H9 (cell line): ENCODE data around the gene AIG1. TPM values are rescaled to one million over a fixed set of nuclear protein-coding genes. Genes with fewer than 3 reads are reported as not detected.

Experiments
- DNase-seq: peaks from one replicate; pipeline ENCODE4 v3.0.0-alpha.2; 2017
- H2AFZ ChIP-seq: one replicate; pipeline ENCODE4 v1.6.1; 2013; ENCODE audit warnings: mild to moderate bottlenecking, low read length, control low read depth, moderate library complexity
- H2AK5ac ChIP-seq: 2 replicates; pipeline ENCODE4 v1.6.1; 2013; ENCODE audit warnings: low read length, control low read depth, mixed read lengths; ENCODE audit not compliant: insufficient read length
- H2BK120ac ChIP-seq: one replicate; pipeline ENCODE4 v1.6.1; 2013; ENCODE audit warnings: low read depth, mild to moderate bottlenecking, low read length, control low read depth, inconsistent platforms; ENCODE audit not compliant: poor library complexity, severe bottlenecking
- H2BK12ac ChIP-seq: 2 replicates; pipeline ENCODE4 v1.6.1; 2013; ENCODE audit warnings: low read length, control low read depth, mixed read lengths, low read depth; ENCODE audit not compliant: insufficient read length
- H2BK15ac ChIP-seq: 2 replicates; pipeline ENCODE4 v1.6.1; 2013; ENCODE audit warnings: low read depth, low read length, control low read depth
- H2BK20ac ChIP-seq: one replicate; pipeline ENCODE4 v1.6.1; 2013; ENCODE audit warnings: low read depth, mild to moderate bottlenecking, low read length, control low read depth, inconsistent platforms; ENCODE audit not compliant: poor library complexity, severe bottlenecking
- H2BK5ac ChIP-seq: 2 replicates; pipeline ENCODE4 v1.6.1; 2013; ENCODE audit warnings: low read length, control low read depth, mixed read lengths; ENCODE audit not compliant: insufficient read length
- H3K14ac ChIP-seq: 2 replicates; pipeline ENCODE4 v1.6.1; 2013; ENCODE audit warnings: low read length, control low read depth; ENCODE audit not compliant: insufficient read depth
- H3K18ac ChIP-seq: 2 replicates; pipeline ENCODE4 v1.6.1; 2013; ENCODE audit warnings: low read depth, mild to moderate bottlenecking, mixed read lengths, low read length, control low read depth; ENCODE audit not compliant: insufficient read length
- H3K23ac ChIP-seq: 2 replicates; pipeline ENCODE4 v1.6.1; 2013; ENCODE audit warnings: low read length, control low read depth, mixed read lengths, low read depth; ENCODE audit not compliant: insufficient read length
- H3K23me2 ChIP-seq: 2 replicates; pipeline ENCODE4 v1.6.1; 2013; ENCODE audit warnings: low read depth, mild to moderate bottlenecking, mixed read lengths, low read length, control low read depth; ENCODE audit not compliant: insufficient read length, poor library complexity, severe bottlenecking
- H3K27ac ChIP-seq: 2 replicates; pipeline ENCODE4 v1.5.1; 2013; ENCODE audit warnings: low read length, control low read depth, mixed read lengths, low read depth; ENCODE audit not compliant: insufficient read length
- H3K27me3 ChIP-seq: 2 replicates; pipeline ENCODE4 v1.6.1; 2013; ENCODE audit warnings: low read length, control low read depth, inconsistent platforms; ENCODE audit not compliant: insufficient read depth
- H3K4ac ChIP-seq: 2 replicates; pipeline ENCODE4 v1.6.1; 2013; ENCODE audit warnings: low read depth, mild to moderate bottlenecking, control low read depth, inconsistent platforms, low read length, moderate library complexity
- H3K4me1 ChIP-seq: 2 replicates; pipeline ENCODE4 v1.6.1; 2013; ENCODE audit warnings: low read length, control low read depth, inconsistent platforms; ENCODE audit not compliant: insufficient read depth
- H3K4me2 ChIP-seq: 2 replicates; pipeline ENCODE4 v1.6.1; 2013; ENCODE audit warnings: low read length, control low read depth, mixed read lengths; ENCODE audit not compliant: insufficient read length, insufficient read depth
- H3K56ac ChIP-seq: 2 replicates; pipeline ENCODE4 v1.6.1; 2013; ENCODE audit warnings: low read depth, mild to moderate bottlenecking, mixed read lengths, low read length, control low read depth; ENCODE audit not compliant: insufficient read length
- H3K79me1 ChIP-seq: 2 replicates; pipeline ENCODE4 v1.6.1; 2013; ENCODE audit warnings: low read depth, mild to moderate bottlenecking, moderate library complexity, low read length, control low read depth, inconsistent platforms; ENCODE audit not compliant: insufficient read depth, poor library complexity, severe bottlenecking
- H3K79me2 ChIP-seq: 2 replicates; pipeline ENCODE4 v1.6.1; 2013; ENCODE audit warnings: low read length, control low read depth, inconsistent platforms; ENCODE audit not compliant: insufficient read depth
- H3K9ac ChIP-seq: 2 replicates; pipeline ENCODE4 v1.6.1; 2013; ENCODE audit warnings: low read length, control low read depth, mixed read lengths; ENCODE audit not compliant: insufficient read length; ENCODE audit errors: extremely low read depth
- H3K9me3 ChIP-seq: one replicate; pipeline ENCODE4 v1.6.1; 2013; ENCODE audit warnings: low read depth, low read length, inconsistent platforms; ENCODE audit not compliant: control insufficient read depth
- H3T11ph ChIP-seq: one replicate; pipeline ENCODE4 v1.6.1; 2013; ENCODE audit warnings: mild to moderate bottlenecking, low read length, control low read depth, inconsistent platforms
- H4K20me1 ChIP-seq: one replicate; pipeline ENCODE4 v1.6.1; 2013; ENCODE audit not compliant: control insufficient read depth, insufficient read length, insufficient read depth
- H4K5ac ChIP-seq: 2 replicates; pipeline ENCODE4 v1.6.1; 2013; ENCODE audit warnings: low read depth, mild to moderate bottlenecking, mixed read lengths, low read length, control low read depth; ENCODE audit not compliant: insufficient read length
- H4K8ac ChIP-seq: replicated peaks from 2 replicates; pipeline ENCODE4 v1.6.1; 2013; ENCODE audit warnings: low read length, control low read depth, mixed read lengths, low read depth; ENCODE audit not compliant: insufficient read length
- H4K91ac ChIP-seq: 2 replicates; pipeline ENCODE4 v1.6.1; 2013; ENCODE audit warnings: low read depth, mild to moderate bottlenecking, moderate library complexity, mixed read lengths, low read length, control low read depth; ENCODE audit not compliant: insufficient read length
- H3K27ac Mint-ChIP-seq, 3 experiments: 2 replicates in 2 of 3; 3 replicates in 1 of 3; pipeline ENCODE4 v1.8.0; 2020 to 2021; ENCODE audit warnings: mixed read lengths in 3 of 3, mild to moderate bottlenecking in 1 of 3, moderate library complexity in 1 of 3
- H3K27me3 Mint-ChIP-seq: 2 replicates; pipeline ENCODE4 v1.8.0; 2021; ENCODE audit warnings: low read depth, mild to moderate bottlenecking, moderate library complexity, mixed read lengths
- H3K36me3 Mint-ChIP-seq, 3 experiments: 2 replicates in 2 of 3; 3 replicates in 1 of 3; pipeline ENCODE4 v1.8.0; 2020 to 2021; ENCODE audit warnings: low read depth in 3 of 3, mixed read lengths in 3 of 3; ENCODE audit not compliant: insufficient read depth in 1 of 3
- H3K4me1 Mint-ChIP-seq, 2 experiments: 2 replicates each; pipeline ENCODE4 v1.8.0; 2020; ENCODE audit warnings: mixed read lengths in 2 of 2
- H3K4me3 Mint-ChIP-seq, 2 experiments: 2 replicates in 1 of 2; 3 replicates in 1 of 2; pipeline ENCODE4 v1.8.0; 2020 to 2021; ENCODE audit warnings: mild to moderate bottlenecking in 2 of 2, mixed read lengths in 2 of 2, moderate library complexity in 1 of 2
- H3K9me3 Mint-ChIP-seq, 2 experiments: 2 replicates in 1 of 2; 3 replicates in 1 of 2; pipeline ENCODE4 v1.8.0; 2020; ENCODE audit warnings: mild to moderate bottlenecking in 2 of 2, mixed read lengths in 2 of 2, moderate library complexity in 1 of 2
- WGBS: extraction: QIAGEN DNeasy Blood & Tissue Kit; methylation state at CpG from one replicate; pipeline ENCODE4 v1.1.7; 2013; ENCODE audit warnings: missing lambda C conversion rate, low lambda C conversion rate, mixed read lengths; ENCODE audit not compliant: insufficient read length; ENCODE audit errors: extremely low coverage; 5-methylcytosine and 5-hydroxymethylcytosine counted together
- total RNA-seq: library from RNA; stranded (reverse); gene quantifications from 2 replicates; pipeline ENCODE4 v1.2.1, GENCODE V29; 2021
- TF ChIP-seq, protein P1 (sequence below): fragments of 200-600 bp; sonication (generic); conservative IDR thresholded peaks from 3 replicates; pipeline ENCODE4 v1.8.0; 2021; ENCODE audit warnings: antibody characterized with exemption, mild to moderate bottlenecking

AIG1 gene
- total RNA-seq, 1 experiment from 2014 or later, result 44.6 TPM

DNA sequence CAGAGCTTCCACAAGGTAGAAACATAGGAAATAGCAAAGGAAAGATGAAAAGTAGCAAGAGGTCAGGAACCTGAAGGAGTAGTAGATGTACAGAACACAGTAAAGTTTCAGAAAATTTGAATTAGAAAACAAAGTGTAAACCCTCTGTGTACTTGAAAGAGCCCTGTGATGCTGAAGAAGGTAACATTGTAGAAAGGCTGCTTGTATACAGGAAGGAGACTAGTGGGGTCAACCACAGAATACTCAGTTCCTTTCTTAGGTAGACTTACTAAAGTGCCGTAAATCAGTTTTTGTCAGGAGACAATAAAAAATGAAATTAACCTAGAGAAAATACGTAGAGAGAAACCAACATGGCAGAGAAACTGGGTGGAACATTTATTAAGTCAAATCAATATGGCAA lies 149.7 kb downstream of the AIG1 start:
- Histone ChIP-seq H3K4me2 (no peak overlapping the region), H4K20me1 (no peaks in the 10 kb centered on the region), H2BK20ac (no peak overlapping the region), H2BK12ac (no peak overlapping the region), H2BK15ac (no peak overlapping the region), H3K9ac (no peak overlapping the region), H3K23ac (no peak overlapping the region), H3K18ac (no peak overlapping the region), H3T11ph (no peak overlapping the region), H4K91ac (no peak overlapping the region), H3K4me1 (no peaks in the 10 kb centered on the region), H3K4ac (no peak overlapping the region), H2BK120ac (no peak overlapping the region), H3K9me3 (no peaks in the 10 kb centered on the region), H4K8ac (no peak overlapping the region), H2AFZ (no peak overlapping the region), H2BK5ac (no peak overlapping the region), H3K23me2 (no peaks in the 10 kb centered on the region), H3K56ac (no peak overlapping the region), H3K14ac (no peak overlapping the region), H2AK5ac (no peak overlapping the region), H3K27me3 (no peaks in the 10 kb centered on the region), H4K5ac (no peak overlapping the region), H3K27ac (no peak overlapping the region), H3K79me1 (no peaks in the 10 kb centered on the region), H3K79me2 (no peaks in the 10 kb centered on the region)
- Mint-ChIP-seq H3K27me3 (no peaks in the 10 kb centered on the region), H3K4me1 (peaks cover 10 to 14% of the 10 kb centered on the region in 2 experiments; a peak in 3 of 4 replicates), H3K36me3 (peaks cover 13 to 17% (median 16%) of the 10 kb centered on the region in 3 experiments), H3K9me3 (peaks cover 4 to 16% of the 10 kb centered on the region in 2 experiments; a peak in 2 of 5 replicates), H3K4me3 (no peak overlapping the region), H3K27ac (no peak overlapping the region)
- TF ChIP-seq, protein P1, sequence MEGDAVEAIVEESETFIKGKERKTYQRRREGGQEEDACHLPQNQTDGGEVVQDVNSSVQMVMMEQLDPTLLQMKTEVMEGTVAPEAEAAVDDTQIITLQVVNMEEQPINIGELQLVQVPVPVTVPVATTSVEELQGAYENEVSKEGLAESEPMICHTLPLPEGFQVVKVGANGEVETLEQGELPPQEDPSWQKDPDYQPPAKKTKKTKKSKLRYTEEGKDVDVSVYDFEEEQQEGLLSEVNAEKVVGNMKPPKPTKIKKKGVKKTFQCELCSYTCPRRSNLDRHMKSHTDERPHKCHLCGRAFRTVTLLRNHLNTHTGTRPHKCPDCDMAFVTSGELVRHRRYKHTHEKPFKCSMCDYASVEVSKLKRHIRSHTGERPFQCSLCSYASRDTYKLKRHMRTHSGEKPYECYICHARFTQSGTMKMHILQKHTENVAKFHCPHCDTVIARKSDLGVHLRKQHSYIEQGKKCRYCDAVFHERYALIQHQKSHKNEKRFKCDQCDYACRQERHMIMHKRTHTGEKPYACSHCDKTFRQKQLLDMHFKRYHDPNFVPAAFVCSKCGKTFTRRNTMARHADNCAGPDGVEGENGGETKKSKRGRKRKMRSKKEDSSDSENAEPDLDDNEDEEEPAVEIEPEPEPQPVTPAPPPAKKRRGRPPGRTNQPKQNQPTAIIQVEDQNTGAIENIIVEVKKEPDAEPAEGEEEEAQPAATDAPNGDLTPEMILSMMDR, result no peak
- no peak for DNase-seq
- whole genome bisulfite sequencing, result no CpG with 5 or more reads among the region's 2 CpGs
